Measurements from ENCODE around the gene TOB1. TPM values are rescaled to one million over a fixed set of nuclear protein-coding genes. Genes with fewer than 3 reads are reported as not detected.
"Not testable (repeated sequence)": the region's sequence is repeated elsewhere in the genome, so short reads cannot be mapped to it uniquely, and the experiment has no call there.

TOB1 gene
- total and polyA plus RNA-seq, 2 of the 4 experiments (the other 2 are of a cell fraction) = 4.3 to 9.0 TPM

DNA sequence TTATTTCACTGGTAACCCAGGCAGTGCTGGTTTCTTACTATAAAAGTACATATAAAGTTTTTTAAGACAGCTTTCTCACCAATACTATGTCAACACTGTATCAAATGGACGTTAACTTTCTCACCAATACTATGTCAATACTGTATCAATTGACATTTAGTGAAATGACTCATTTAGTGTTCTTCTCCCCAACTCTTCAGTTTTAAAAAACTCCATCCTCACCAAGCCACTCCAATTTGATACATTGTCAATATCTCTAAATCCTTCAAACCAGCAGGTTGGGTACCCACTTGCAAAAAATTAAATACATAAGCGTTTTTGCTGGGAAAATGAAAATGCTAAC, 4.8 kb downstream of the TOB1 start:
- Histone ChIP-seq H3K36me3 (ENCODE audit: control insufficient read depth, insufficient read depth, low read length) (peaks cover 6% of the 10 kb centered on the region), H3K56ac (ENCODE audit: extremely low read depth, insufficient read depth, low read length) (no peak overlapping the region), H2AFZ (replicated peaks; ENCODE audit: low read length, poor library complexity) (no peak overlapping the region), H3K4me2 (ENCODE audit: low read depth, low read length) (no peak overlapping the region), H3K9me1 (ENCODE audit: insufficient read depth, low read length) (peaks cover 6% of the 10 kb centered on the region; the same call in 1 of the 2 replicates), H3K14ac (replicated peaks; ENCODE audit: low read depth, low read length) (no peak overlapping the region), H2AK9ac (replicated peaks; ENCODE audit: low read depth, low read length, poor library complexity) (no peak overlapping the region), H2BK15ac (ENCODE audit: low read depth, low read length) (no peak overlapping the region), H3K4me3 (ENCODE audit: insufficient read depth, low read depth, low read length) (no peak overlapping the region), H3K79me1 (ENCODE audit: low read depth in 1 of 2, low read length in 2 of 2) (peaks cover 16 to 24% of the 10 kb centered on the region in 2 experiments), H4K91ac (ENCODE audit: insufficient read depth, low read depth, low read length) (no peak overlapping the region), H2BK5ac (ENCODE audit: low read depth, low read length, poor library complexity, severe bottlenecking) (no peak overlapping the region), H3K4ac (ENCODE audit: low read depth, low read length) (no peak overlapping the region), H3K9ac (ENCODE audit: low read depth, low read length) (no peak overlapping the region), H2AK5ac (ENCODE audit: low read depth, low read length) (no peak overlapping the region), H4K8ac (ENCODE audit: low read depth in 2 of 2, low read length in 2 of 2) (no peak overlapping the region), H4K20me1 (ENCODE audit: insufficient read depth, low read length) (peaks cover 29% of the 10 kb centered on the region; the same call in 1 of the 2 replicates), H3K23ac (ENCODE audit: low read depth, low read length) (no peak overlapping the region), H3K4me1 (ENCODE audit: control insufficient read depth, insufficient read depth, low read length) (peaks cover 4% of the 10 kb centered on the region), H2BK120ac (ENCODE audit: low read depth, low read length) (no peak overlapping the region), H3K27me3 (ENCODE audit: control insufficient read depth, insufficient read depth, low read length) (no peaks in the 10 kb centered on the region), H2BK20ac (ENCODE audit: low read depth, low read length) (no peak overlapping the region), H3K9me3 (ENCODE audit: control insufficient read depth, insufficient read depth, low read length) (no peaks in the 10 kb centered on the region), H3K18ac (ENCODE audit: low read depth, low read length) (no peak overlapping the region), H3K27ac (ENCODE audit: insufficient read depth, low read length) (no peak overlapping the region), H4K5ac (ENCODE audit: low read depth, low read length) (no peak overlapping the region)
- intact Hi-C loops (cut with micrococcal nuclease) (loop anchor here (10.0 kb wide), 1 partner anchor 253 kb away; no protein-coding TSS in a partner anchor), in situ Hi-C loops (cut with MboI; ENCODE audit: low sequenced_read_pairs) (loop anchor here (5.0 to 10.0 kb wide), 2 partner anchors 96 to 283 kb away; no protein-coding TSS in a partner anchor), dilution Hi-C loops (cut with HindIII; ENCODE audit: low sequenced_read_pairs, unreplicated experiment) (no loop called here)
- BruUV-seq (replicated peaks) = no TSS peak
- POLR2A ChIA-PET (ENCODE audit: unreplicated experiment) = no interaction called here
- ATAC-seq (ENCODE audit: low read depth) (no peak), DNase-seq (no peak)
- WGBS, 2 experiments (ENCODE audit: extremely low coverage in 2 of 2, insufficient read length in 1 of 2) = no CpG with 5 or more reads among the region's 2 CpGs
- no peak for TF ChIP-seq BHLHE40 (IDR thresholded peaks at IDR 0.05; ENCODE audit: low read depth, low read length)
- CTCF ChIA-PET = interaction anchor here (1.1 to 4.2 kb wide), 3 partner anchors 9 to 89 kb away, joined by 3 to 20 read pairs (median 11); no protein-coding TSS in a partner anchor

DNA sequence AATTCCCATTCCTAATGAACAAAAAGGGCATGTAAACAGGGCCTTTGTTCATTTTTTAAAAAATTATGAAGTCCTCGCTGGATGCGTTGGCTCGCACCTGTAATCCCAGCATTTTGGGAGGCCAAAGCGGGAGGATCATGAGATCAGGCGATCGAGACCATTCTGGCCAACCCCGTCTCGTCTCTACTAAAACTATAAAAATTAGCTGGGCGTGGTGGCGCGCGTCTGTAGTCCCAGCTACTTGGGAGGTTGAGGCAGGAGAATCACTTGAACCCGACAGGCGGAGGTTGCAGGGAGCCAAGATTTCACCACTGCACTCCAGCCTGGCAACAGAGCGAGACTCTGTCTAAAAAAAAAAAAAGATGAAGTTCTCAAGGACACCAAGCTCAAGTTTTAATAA, 6.4 kb downstream of the TOB1 start:
- CTCF ChIA-PET = interaction anchor here (1.2 kb wide), 1 partner anchor 97 kb away, joined by 3 read pairs; no protein-coding TSS in a partner anchor
- dilution Hi-C loops (cut with HindIII; ENCODE audit: low sequenced_read_pairs, unreplicated experiment) = not testable (repeated sequence)

More for the DNA sequence above, 6.4 kb downstream of the TOB1 start:
- ATAC-seq (ENCODE audit: low read depth); H3K9ac ChIP-seq (ENCODE audit: low read depth, low read length); DNase-seq; H4K91ac ChIP-seq (ENCODE audit: insufficient read depth, low read depth, low read length); H3K4me2 ChIP-seq (ENCODE audit: low read depth, low read length); H3K56ac ChIP-seq (ENCODE audit: extremely low read depth, insufficient read depth, low read length); H2BK15ac ChIP-seq (ENCODE audit: low read depth, low read length); H2AK5ac ChIP-seq (ENCODE audit: low read depth, low read length); H3K9me3 ChIP-seq (ENCODE audit: control insufficient read depth, insufficient read depth, low read length); H4K5ac ChIP-seq (ENCODE audit: low read depth, low read length); H2BK20ac ChIP-seq (ENCODE audit: low read depth, low read length); H3K18ac ChIP-seq (ENCODE audit: low read depth, low read length); H2BK5ac ChIP-seq (ENCODE audit: low read depth, low read length, poor library complexity, severe bottlenecking); H4K8ac ChIP-seq (ENCODE audit: low read depth in 2 of 2, low read length in 2 of 2); H2AFZ ChIP-seq (replicated peaks; ENCODE audit: low read length, poor library complexity); H2BK120ac ChIP-seq (ENCODE audit: low read depth, low read length); H3K27ac ChIP-seq (ENCODE audit: insufficient read depth, low read length); H3K27me3 ChIP-seq (ENCODE audit: control insufficient read depth, insufficient read depth, low read length); H3K4ac ChIP-seq (ENCODE audit: low read depth, low read length); H3K14ac ChIP-seq (replicated peaks; ENCODE audit: low read depth, low read length); H3K23ac ChIP-seq (ENCODE audit: low read depth, low read length); H2AK9ac ChIP-seq (replicated peaks; ENCODE audit: low read depth, low read length, poor library complexity); BruUV-seq (replicated peaks); H3K9me1 ChIP-seq (ENCODE audit: insufficient read depth, low read length); H3K4me3 ChIP-seq (ENCODE audit: insufficient read depth, low read depth, low read length); H3K36me3 ChIP-seq (ENCODE audit: control insufficient read depth, insufficient read depth, low read length); H3K4me1 ChIP-seq (ENCODE audit: control insufficient read depth, insufficient read depth, low read length): not testable (repeated sequence)
- POLR2A ChIA-PET (ENCODE audit: unreplicated experiment) = interaction anchor here (0.6 kb wide), 1 partner anchor 104 kb away, joined by 3 read pairs; no protein-coding TSS in a partner anchor
- peaks cover 16 to 21% of the 10 kb centered on the region in 2 experiments for H3K79me1 ChIP-seq (ENCODE audit: low read depth in 1 of 2, low read length in 2 of 2)
- peaks cover 22% of the 10 kb centered on the region; the same call in 1 of the 2 replicates for H4K20me1 ChIP-seq (ENCODE audit: insufficient read depth, low read length)
- in situ Hi-C loops (cut with MboI; ENCODE audit: low sequenced_read_pairs) = loop anchor here (5.0 to 10.0 kb wide), 2 partner anchors 98 to 285 kb away; no protein-coding TSS in a partner anchor
- intact Hi-C loops (cut with micrococcal nuclease) = loop anchor here (10.0 kb wide), 1 partner anchor 255 kb away; no protein-coding TSS in a partner anchor
- 100% methylated on average over 3 of the region's 15 CpGs; no CpG with 5 or more reads in 1 of the 2 experiments for WGBS, 2 experiments (ENCODE audit: extremely low coverage in 2 of 2, insufficient read length in 1 of 2)
